ENCODE measurements around the gene TRAPPC10.

DNA sequence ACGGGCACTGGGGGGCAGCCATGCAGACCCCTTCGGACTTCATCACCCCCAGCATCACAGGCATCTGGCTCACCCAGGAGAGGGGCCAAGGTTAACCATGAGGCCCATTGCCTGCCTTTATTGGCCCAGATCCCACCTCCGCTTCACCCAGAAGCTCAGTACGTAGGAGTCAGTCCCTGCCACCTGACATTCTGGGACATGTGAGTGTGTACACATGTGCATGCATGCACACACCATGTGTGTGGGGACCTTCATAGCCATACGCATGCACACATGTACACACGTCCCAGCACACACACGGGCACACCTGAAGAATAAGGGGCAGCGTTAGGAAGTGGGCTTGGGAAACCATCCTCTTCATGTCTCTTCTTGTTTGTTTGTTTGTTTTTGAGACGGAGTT lies 24.1 kb upstream of the TRAPPC10 start:
- TF ChIP-seq, protein P1, sequence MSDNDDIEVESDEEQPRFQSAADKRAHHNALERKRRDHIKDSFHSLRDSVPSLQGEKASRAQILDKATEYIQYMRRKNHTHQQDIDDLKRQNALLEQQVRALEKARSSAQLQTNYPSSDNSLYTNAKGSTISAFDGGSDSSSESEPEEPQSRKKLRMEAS (IDR thresholded peaks at IDR 0.05): no peak
- TF ChIP-seq CEBPB (IDR thresholded peaks at IDR 0.05): no peak
- TF ChIP-seq, protein P2, sequence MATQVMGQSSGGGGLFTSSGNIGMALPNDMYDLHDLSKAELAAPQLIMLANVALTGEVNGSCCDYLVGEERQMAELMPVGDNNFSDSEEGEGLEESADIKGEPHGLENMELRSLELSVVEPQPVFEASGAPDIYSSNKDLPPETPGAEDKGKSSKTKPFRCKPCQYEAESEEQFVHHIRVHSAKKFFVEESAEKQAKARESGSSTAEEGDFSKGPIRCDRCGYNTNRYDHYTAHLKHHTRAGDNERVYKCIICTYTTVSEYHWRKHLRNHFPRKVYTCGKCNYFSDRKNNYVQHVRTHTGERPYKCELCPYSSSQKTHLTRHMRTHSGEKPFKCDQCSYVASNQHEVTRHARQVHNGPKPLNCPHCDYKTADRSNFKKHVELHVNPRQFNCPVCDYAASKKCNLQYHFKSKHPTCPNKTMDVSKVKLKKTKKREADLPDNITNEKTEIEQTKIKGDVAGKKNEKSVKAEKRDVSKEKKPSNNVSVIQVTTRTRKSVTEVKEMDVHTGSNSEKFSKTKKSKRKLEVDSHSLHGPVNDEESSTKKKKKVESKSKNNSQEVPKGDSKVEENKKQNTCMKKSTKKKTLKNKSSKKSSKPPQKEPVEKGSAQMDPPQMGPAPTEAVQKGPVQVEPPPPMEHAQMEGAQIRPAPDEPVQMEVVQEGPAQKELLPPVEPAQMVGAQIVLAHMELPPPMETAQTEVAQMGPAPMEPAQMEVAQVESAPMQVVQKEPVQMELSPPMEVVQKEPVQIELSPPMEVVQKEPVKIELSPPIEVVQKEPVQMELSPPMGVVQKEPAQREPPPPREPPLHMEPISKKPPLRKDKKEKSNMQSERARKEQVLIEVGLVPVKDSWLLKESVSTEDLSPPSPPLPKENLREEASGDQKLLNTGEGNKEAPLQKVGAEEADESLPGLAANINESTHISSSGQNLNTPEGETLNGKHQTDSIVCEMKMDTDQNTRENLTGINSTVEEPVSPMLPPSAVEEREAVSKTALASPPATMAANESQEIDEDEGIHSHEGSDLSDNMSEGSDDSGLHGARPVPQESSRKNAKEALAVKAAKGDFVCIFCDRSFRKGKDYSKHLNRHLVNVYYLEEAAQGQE (IDR thresholded peaks at IDR 0.05; ENCODE audit: low read depth): no peak
- TF ChIP-seq TAF1 (IDR thresholded peaks at IDR 0.05; ENCODE audit: low read depth): no peak
- no peak for TF ChIP-seq TCF12 (IDR thresholded peaks at IDR 0.05; ENCODE audit: low read depth)
- no peak for TF ChIP-seq CREB1 (IDR thresholded peaks at IDR 0.05; ENCODE audit: low read depth)
- TF ChIP-seq YY1 (IDR thresholded peaks at IDR 0.05; ENCODE audit: low read depth): no peak
- no peak for TF ChIP-seq EP300 (IDR thresholded peaks at IDR 0.05; ENCODE audit: borderline replicate concordance)

Data from Ishikawa (cell line).